ENCODE results near the gene KRTAP19-5. TPM values are rescaled to one million over a fixed set of nuclear protein-coding genes. Genes with fewer than 3 reads are reported as not detected.

KRTAP19-5 gene
- total RNA-seq, 1 donor from 2014 or later = not detected

DNA sequence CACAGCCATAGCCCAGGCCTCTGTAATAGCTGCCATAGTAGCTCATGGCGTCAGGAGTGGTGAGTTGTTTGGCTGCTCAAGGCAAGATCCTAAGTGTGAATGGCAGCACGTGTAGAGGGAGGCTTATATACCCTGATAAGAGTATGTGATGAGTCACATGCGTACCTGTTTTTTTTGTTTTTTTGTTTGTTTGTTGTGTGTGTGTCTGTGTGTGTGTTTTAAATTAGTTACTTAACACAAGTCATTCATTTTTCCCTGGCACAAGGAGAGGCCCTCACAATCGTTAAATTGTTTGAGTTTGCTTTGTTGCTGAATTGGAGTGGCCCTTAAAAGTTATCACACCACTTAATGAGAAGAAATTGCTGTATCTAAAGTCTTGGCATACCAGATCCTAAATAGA, 4.9 kb downstream of the KRTAP19-5 start, which contains the start of gene KRTAP19-4:
TSS of gene KRTAP19-4 (minus strand) at position 101 of the 400 bp plus-strand sequence. CDS start at position 46, 55 bp downstream.
- no peak for DNase-seq (ENCODE audit: low spot score, unreplicated experiment)
- H3K27me3 Mint-ChIP-seq = no peaks in the 10 kb centered on the region
- peaks cover 3% of the 10 kb centered on the region for H3K9me3 Mint-ChIP-seq (ENCODE audit: low read depth)
- no peak within 1 kb of the TSS for H3K4me3 Mint-ChIP-seq (ENCODE audit: low read depth)
- H3K27ac Mint-ChIP-seq = no peak within 1 kb of the TSS
- TF ChIP-seq, protein P1, sequence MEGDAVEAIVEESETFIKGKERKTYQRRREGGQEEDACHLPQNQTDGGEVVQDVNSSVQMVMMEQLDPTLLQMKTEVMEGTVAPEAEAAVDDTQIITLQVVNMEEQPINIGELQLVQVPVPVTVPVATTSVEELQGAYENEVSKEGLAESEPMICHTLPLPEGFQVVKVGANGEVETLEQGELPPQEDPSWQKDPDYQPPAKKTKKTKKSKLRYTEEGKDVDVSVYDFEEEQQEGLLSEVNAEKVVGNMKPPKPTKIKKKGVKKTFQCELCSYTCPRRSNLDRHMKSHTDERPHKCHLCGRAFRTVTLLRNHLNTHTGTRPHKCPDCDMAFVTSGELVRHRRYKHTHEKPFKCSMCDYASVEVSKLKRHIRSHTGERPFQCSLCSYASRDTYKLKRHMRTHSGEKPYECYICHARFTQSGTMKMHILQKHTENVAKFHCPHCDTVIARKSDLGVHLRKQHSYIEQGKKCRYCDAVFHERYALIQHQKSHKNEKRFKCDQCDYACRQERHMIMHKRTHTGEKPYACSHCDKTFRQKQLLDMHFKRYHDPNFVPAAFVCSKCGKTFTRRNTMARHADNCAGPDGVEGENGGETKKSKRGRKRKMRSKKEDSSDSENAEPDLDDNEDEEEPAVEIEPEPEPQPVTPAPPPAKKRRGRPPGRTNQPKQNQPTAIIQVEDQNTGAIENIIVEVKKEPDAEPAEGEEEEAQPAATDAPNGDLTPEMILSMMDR (IDR thresholded peaks at IDR 0.05; ENCODE audit: unreplicated experiment) = no peak
- H3K4me1 Mint-ChIP-seq (ENCODE audit: low read depth) = no peaks in the 10 kb centered on the region
- H3K36me3 Mint-ChIP-seq (ENCODE audit: insufficient read depth) = no peaks in the 10 kb centered on the region

DNA sequence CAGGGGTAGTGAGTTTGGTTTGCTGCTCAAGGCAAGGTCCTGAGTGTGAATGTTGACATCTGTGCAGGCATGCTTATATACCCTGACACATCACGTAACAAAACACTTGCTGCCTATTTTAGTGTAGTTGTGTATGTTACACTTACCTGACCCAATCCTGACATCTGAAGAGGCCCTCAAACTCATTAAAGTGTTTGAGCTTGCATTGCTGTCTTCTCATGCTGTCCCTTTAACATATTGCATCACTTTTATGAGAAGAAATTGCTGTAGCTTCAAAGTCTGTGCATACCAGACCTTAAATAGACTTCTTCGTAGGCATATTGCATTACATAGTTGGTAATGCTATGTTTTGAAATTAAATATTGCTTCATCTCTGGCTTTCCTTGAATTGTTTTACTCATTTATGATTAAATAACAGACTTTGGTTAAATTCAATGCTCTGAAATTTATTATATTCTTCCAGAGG, 9.9 kb downstream of the KRTAP19-5 start, which contains the start of gene KRTAP19-3:
TSS of gene KRTAP19-3 (minus strand) at position 51 of the 466 bp plus-strand sequence. CDS start 56 bp downstream, outside the sequence.
- DNase-seq (ENCODE audit: low spot score, unreplicated experiment) = no peak

DNA sequence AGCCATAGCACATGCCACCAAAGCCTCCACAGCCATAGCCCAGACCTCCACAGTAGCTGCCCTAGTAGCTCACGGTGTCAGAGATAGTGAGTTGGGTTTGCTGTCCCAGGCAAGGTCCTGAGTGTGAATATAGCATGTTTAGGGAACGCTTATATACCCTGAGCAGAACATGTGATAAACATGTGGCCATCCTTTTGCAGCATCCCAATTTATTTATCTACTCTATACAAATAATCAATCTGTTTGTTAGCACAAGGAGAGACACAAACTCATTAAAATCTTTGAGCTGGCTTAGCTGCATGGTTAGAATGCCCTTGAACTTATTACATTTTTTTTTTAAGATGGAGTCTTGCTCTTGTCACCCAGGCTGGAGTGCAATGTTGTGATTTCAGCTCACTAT, 14.6 kb downstream of the KRTAP19-5 start, which contains the start of gene KRTAP19-2:
TSS of gene KRTAP19-2 (minus strand) at position 101 of the 400 bp plus-strand sequence. CDS start at position 13, 88 bp downstream.
- Mint-ChIP-seq H3K4me1 (ENCODE audit: low read depth) (no peaks in the 10 kb centered on the region), H3K36me3 (ENCODE audit: insufficient read depth) (no peaks in the 10 kb centered on the region), H3K27me3 (no peaks in the 10 kb centered on the region), H3K9me3 (ENCODE audit: low read depth) (peaks cover 14% of the 10 kb centered on the region), H3K4me3 (ENCODE audit: low read depth) (no peak within 1 kb of the TSS), H3K27ac (no peak within 1 kb of the TSS)
- TF ChIP-seq, protein P1 (IDR thresholded peaks at IDR 0.05; ENCODE audit: unreplicated experiment) = no peak
- DNase-seq (ENCODE audit: low spot score, unreplicated experiment) = no peak

More for the DNA sequence above, 9.9 kb downstream of the KRTAP19-5 start, which contains the start of gene KRTAP19-3:
- no peaks in the 10 kb centered on the region for H3K4me1 Mint-ChIP-seq (ENCODE audit: low read depth)
- H3K27me3 Mint-ChIP-seq = no peaks in the 10 kb centered on the region
- H3K9me3 Mint-ChIP-seq (ENCODE audit: low read depth) = peaks cover 9% of the 10 kb centered on the region
- TF ChIP-seq, protein P1 (IDR thresholded peaks at IDR 0.05; ENCODE audit: unreplicated experiment) = no peak
- H3K27ac Mint-ChIP-seq = no peak within 1 kb of the TSS
- H3K4me3 Mint-ChIP-seq (ENCODE audit: low read depth) = no peak within 1 kb of the TSS
- no peaks in the 10 kb centered on the region for H3K36me3 Mint-ChIP-seq (ENCODE audit: insufficient read depth)

DNA sequence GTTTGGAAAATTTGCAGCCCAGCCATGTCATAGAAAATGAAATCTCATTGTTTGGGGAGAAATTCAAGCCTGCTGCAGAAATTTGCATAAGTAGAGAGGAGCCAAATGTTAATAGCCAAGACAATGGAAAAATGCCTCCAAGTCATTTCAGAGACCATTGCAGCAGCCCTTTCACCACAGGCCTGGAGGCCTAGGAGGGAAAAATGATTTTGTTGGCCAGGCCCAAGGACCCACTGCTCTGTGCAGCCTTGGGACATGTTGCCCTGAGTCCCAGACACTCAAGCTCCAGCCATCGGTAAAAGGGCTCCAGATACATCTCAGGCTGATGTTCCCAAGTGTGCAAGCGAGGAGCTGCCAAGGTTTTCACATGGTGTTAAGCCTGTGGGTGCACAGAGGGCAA, 15.8 kb downstream of the KRTAP19-5 start:
- Mint-ChIP-seq H3K9me3 (ENCODE audit: low read depth) (peaks cover 14% of the 10 kb centered on the region), H3K4me1 (ENCODE audit: low read depth) (no peaks in the 10 kb centered on the region), H3K4me3 (ENCODE audit: low read depth) (no peak overlapping the region), H3K27me3 (no peaks in the 10 kb centered on the region), H3K27ac (no peak overlapping the region), H3K36me3 (ENCODE audit: insufficient read depth) (no peaks in the 10 kb centered on the region)
- no peak for DNase-seq (ENCODE audit: low spot score, unreplicated experiment)
- TF ChIP-seq, protein P1 (IDR thresholded peaks at IDR 0.05; ENCODE audit: unreplicated experiment) = no peak

DNA sequence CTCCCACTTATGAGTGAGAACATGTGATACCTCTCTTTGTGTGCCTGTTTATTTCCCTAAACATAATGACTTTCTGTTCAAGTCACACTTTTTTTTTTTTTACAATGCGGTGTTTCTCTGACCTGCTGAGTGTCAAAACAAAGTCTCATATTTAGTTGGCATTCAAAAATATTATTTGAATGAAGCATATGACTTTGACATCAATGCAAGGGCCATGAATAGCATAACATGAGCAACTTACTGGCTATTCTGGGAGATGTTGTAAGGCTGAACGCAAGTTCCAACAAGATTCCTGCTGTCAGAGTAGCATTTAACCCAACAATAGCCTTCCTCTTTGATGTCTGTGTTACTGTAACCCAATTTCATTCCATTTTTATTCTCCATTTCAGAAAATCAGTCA, 19.8 kb downstream of the KRTAP19-5 start:
- no peak for DNase-seq (ENCODE audit: low spot score, unreplicated experiment)
- TF ChIP-seq, protein P1 (IDR thresholded peaks at IDR 0.05; ENCODE audit: unreplicated experiment) = no peak
- no peaks in the 10 kb centered on the region for H3K27me3 Mint-ChIP-seq
- no peak overlapping the region for H3K4me3 Mint-ChIP-seq (ENCODE audit: low read depth)
- H3K27ac Mint-ChIP-seq = no peak overlapping the region
- peaks cover 8% of the 10 kb centered on the region for H3K9me3 Mint-ChIP-seq (ENCODE audit: low read depth)
- H3K4me1 Mint-ChIP-seq (ENCODE audit: low read depth) = peaks cover 2% of the 10 kb centered on the region
- H3K36me3 Mint-ChIP-seq (ENCODE audit: insufficient read depth) = no peaks in the 10 kb centered on the region

Data from progenitor cell of endocrine pancreas (in vitro differentiated cells).